MV-4-11 (cell line): Measurements from ENCODE around the gene TBX4.
"Not testable (repeated sequence)": the region's sequence is repeated elsewhere in the genome, so short reads cannot be mapped to it uniquely, and the experiment has no call there.

Experiments
- DNase-seq: peaks from one replicate; lab custom pipeline; 2025; lab: John Stamatoyannopoulos, UW

TBX4 gene

DNA sequence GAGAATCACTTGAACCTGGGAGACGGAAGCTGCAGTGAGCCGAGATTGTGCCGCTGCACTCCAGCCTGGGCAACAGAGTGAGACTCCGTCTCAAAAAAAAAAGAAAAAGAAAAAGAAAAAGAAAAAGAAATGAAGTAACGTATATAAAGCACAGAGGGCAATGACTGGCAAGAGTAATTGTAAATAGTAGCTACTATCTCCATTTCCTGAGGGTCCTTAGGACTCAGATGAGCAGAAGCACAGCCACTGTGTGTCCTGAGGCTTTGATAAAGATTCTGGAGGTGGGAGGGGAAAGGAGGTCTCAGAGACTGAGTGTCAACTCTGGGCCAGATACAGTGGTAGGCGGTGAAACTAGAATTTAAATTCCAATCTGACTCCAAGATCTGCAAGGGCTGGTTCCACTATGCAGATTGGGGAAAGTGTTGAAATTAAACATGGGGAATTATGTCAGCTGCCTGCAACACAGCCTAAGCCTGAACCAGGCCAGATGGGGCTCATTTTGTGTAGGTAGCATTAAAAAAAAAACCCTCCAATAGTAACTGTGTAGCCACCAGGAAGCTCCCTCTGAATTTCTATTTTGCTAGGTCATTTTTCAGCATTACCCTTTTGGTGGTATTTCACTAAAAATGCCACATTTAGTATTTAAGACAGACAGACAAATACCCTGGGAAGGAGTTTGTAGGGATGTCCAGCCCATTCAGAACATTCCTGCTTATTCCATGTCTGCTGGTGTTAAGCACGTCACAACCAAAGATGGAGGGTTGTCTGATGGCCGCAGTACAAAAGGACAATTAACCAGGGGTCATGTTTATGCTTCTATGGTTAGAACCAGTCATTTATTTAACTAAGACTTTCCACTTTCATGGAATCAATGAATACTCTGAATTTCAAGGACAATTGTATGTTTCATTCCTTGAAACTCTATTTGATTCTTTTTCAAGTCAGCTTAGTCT is 46.1 kb downstream of the TBX4 start:
- DNase-seq = no peak

DNA sequence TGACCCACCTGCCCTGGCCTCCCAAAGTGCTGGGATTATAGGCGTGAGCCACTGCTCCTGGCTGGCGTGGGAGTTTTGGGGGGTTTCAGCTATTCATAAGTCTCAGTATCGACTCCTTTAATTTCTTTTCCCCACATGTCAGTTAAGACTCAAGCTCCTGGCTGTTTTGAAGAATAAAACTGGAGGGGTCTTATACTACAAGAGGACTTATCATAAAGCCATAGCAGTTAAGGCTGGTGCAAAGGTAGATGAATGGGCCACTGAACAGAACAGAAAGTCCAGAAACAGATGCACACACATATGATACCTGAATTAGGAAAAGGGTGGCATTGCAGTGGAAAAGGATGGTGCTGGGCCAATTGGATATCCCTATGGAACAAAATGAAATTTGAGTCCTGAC is 47.4 kb downstream of the TBX4 start:
- no peak for DNase-seq

DNA sequence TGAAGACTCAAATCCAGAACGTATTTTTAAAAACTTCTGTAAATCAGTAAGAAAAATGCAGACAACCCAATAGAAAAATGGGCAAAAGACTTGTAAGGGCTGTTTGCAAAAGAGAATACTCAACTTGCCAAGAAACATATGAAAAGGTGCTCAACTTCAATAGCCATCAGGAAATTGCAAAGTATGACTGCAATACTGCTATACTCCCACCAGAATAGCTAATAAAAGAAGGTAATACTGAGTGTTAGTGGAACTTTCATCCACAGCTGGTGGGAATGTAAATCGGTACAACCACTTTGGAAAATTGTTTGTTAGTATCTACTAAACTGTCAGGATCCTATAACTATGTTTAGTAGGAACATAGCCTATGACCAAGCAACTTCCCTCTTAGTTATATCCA is 48.1 kb downstream of the TBX4 start:
- no peak for DNase-seq

- no peak for DNase-seq
Observed at GRCh38 chr17:61502292-61502691, 50.1 kb downstream of the TBX4 start.

DNA sequence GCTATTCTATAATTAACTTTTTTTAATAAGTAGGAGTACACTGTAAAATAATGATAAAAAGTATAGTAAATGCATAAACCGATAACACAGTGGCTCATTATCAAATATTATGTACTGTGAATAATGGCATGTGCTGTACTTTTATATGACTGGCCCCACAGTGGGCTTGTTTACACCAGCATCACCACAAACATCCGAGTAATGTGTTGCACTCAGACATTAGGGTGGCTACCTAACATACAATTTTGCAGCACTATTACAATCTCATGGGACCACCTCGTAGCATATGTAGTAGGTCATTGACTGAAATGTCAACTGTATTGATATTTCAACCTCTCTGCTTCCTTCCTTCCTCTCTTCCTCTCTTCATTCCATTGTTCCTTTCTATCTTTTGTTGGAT is 51.7 kb downstream of the TBX4 start:
- DNase-seq = no peak

GRCh38 chr17:61504697-61505096 is 52.5 kb downstream of the TBX4 start:
- DNase-seq = no peak

- DNase-seq = no peak
Observed at GRCh38 chr17:61505846-61506627, 53.8 kb downstream of the TBX4 start.

DNA sequence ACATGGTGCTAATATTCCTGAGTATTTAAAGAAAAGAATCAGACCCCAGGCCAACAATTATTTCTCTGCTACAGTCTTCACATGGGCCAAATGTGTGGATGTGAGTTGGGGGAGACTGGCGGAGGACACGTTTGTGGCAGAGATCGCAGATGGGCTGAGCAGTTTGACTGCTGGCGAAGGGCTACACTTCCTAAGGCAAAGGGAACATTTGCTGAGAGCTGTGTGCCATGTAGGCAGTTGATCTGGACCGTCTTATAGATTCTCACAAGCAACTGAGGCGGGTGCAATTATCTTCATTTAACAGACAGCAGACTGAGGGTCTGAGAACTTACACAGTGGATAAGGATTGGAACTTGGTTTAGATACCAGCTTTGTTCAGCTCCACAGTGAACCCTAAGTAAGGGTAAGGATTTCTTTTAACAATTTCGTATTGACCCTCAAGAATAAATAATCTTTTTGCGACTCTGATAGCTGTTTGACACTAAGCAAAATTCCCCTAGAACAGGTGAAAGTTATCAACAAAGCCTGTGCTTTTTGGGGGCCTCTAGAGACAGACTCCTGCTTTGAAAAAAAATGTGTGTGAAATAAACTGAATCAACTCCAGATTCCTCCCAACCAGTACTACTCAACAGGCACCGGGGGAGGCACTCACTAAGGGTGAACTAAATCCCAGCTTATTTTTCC is 55.3 kb downstream of the TBX4 start:
- DNase-seq = no peak

DNA sequence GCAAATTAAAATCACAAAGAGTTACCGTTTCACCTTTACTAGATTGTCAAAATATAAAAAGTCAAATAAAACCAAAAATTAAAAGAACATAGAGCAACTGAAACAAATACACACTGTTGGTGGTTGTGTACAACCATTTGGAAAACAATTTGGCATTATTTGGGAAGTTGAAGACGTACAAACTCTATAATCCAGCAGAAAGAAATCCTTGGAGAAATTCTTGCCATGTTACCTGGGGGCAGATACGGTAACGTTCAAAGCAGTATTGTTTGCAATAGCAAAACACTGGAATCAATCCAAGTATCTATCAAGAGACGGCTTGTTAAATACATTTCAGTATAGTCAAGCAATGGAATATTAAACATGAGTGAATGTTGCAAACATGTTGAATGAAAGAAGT is 56.7 kb downstream of the TBX4 start:
- DNase-seq = no peak

GRCh38 chr17:61509454-61509853 is 57.2 kb downstream of the TBX4 start:
- not testable (repeated sequence) for DNase-seq

GRCh38 chr17:61510237-61510636 is 58.0 kb downstream of the TBX4 start:
- no peak for DNase-seq

GRCh38 chr17:61510991-61511390 is 58.8 kb downstream of the TBX4 start:
- DNase-seq = no peak

DNA sequence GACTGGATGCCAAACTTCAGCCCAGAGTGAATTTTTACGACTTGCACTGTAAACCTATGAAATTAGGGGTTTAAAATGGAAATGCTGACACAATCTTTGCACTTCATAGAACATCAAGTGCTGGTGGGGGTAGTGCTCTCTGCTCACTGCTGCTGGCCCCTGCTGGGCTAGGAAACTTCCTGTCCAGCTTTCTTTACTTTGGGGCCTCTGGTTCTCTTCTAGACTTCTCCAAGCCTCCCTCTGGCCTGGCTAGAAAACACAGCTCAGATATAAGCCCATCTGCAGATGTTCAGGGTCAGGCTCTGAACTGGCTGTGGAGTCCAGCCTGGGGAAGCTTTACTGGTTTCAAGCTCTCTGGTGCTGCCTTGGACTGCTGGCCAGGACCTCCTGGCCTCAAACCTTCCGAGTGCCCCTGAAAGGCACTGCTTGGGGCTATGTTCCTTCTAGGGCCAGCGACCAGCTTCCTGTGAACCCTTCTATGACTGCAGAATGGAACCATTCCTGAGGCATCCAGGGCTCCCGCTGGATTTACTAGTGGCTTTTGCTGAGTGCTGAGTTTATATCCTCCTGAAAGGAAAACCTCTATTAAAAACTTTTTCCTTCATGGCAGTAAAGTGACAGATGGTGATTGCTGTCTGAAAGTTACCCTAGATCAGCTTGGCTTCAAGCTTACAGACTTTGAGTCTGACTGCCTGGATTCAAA is 59.4 kb downstream of the TBX4 start:
- no peak for DNase-seq

GRCh38 chr17:61514491-61514890 is 62.3 kb downstream of the TBX4 start:
- no peak for DNase-seq

DNA sequence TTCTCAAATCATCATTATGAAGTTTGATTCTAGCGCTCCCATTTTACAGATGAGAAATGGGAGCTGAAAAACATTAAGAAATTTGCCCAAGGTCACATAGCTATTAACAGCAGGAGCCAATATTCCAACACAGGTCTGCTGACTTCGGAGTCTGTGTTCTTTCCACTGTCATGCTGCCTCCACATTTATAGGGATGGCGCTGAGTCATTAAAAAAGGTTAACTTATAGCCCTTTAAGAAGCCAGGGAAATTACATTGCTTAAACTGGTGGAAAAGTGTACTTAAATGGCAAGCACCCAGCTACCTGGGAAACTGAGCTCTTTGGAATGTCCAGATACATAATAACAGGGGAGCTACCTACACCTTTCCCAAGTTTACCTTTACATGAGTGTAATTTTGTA is 65.0 kb downstream of the TBX4 start:
- DNase-seq = no peak

DNA sequence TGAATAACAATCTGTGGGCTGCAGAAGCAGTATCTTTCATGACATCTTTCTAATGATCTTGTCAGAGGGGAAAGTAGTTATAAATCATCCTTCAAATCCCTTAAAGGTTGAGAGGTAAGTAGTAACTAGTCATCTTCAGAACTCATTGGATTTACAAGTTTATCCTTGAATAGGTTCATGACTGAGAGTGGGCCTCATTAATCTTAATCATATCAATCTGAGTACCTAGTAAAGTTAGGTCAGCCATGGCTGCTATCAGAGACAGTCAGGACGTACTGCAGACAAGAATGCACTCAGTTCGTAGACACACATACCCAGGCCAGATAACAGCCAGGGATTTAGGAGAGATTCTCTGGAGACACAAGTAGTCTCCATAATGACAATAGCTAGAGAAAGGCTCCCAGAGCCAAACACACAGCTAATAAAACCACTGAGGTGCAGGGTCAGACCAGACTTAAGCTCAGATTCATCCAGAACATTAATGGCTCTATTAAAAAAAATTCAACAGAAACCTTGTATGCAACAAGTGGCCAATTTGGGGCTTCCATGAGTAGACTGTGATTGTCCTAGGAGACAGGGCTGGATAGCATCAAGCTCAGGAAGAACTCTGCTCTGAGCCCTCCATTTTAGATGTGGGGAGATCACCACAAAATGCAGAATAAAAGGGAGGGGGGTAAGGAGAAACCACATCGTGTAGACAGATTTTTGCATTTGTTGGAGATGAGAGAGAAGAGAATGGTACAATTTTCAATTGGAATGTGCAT is 65.8 kb downstream of the TBX4 start:
- DNase-seq = no peak

- DNase-seq = no peak
Observed at GRCh38 chr17:61519139-61519538, 66.9 kb downstream of the TBX4 start.

GRCh38 chr17:61519754-61520440 is 67.7 kb downstream of the TBX4 start:
- no peak for DNase-seq

DNA sequence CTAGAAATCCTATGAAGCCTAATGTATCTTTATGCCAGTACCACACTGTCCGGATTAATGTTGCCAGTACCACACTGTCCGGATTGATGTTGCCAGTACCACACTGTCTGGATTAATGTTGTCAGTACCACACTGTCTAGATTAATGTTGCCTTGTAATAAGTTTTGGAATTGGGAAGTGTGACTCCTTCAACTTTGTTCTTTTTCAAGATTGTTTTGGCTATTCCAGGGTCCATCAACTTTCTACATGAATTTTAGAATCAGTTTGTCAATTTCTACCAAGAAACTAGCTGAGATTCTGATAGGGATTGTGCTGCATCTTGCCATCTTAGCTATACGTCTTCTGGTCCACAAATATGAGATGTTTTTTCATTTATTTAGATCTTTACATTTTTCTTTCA is 68.7 kb downstream of the TBX4 start:
- no peak for DNase-seq

DNA sequence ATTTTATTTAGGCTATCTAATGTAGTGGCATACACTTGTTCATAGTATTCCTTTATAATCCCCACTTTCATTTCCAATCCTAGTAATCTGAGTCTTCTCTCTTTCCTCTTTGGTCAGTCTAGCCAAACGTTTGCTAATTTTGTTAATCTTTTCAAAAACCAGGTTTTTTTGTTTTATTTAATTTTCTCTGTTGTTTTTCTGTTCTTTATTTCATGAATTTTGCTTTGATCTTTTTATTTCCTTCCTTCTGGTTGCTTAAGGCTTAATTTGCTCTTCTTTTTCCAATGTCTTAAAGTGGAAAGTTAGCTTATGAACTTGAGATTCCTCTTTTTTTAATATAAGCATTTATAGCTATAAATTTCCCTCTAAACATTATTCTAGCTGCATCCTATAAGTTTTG is 69.9 kb downstream of the TBX4 start:
- no peak for DNase-seq

DNA sequence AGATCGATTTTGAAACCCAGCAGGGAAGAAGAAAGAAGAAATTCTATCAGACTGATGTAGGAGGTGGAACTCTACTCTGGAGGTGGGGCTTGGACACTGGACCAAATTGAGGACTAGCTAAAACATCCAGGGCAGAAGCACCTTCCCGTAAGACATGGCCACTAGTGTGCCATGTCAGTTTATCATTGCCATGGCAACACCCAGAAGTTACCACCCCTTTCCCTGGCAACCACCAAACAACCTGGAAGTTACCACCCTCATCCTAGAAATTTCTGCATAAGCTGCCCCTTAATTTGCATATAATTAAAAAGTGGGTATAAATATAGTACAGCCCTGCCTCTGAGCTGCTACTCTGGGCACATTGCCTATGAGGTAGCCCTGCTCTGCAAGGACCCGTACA is 72.1 kb downstream of the TBX4 start:
- DNase-seq = no peak
